Endothelial cell of umbilical vein (primary cell): ENCODE data around the gene SGCG. TPM values are rescaled to one million over a fixed set of nuclear protein-coding genes. Genes with fewer than 3 reads are reported as not detected.

Experiments
- BruUV-seq: library from RNA; stranded (reverse); fragments of 400-500 nt; replicated peaks from 2 replicates; lab custom pipeline; 2021; lab: Mats Ljungman, UMichigan
- CTCF ChIA-PET: fragments of 300-600, 350-600 bp; sonication (Branson Sonifier 250); formaldehyde crosslinking; loops from one replicate; lab custom pipeline; 2021; ENCODE audit warnings: antibody characterized with exemption, inconsistent platforms; lab: Charles Lee
- POLR2A ChIA-PET: fragments of 300-600, 350-600 bp; sonication (Branson Sonifier 250); formaldehyde crosslinking; loops from one replicate; lab custom pipeline; 2021; ENCODE audit warnings: antibody characterized with exemption, inconsistent platforms; lab: Charles Lee
- DNase-seq: peaks from one replicate; pipeline ENCODE4 v3.0.0-alpha.2; 2011; ENCODE audit warnings: low read depth, low spot score
- FAIRE-seq: peaks from 2 replicates; lab custom pipeline; 2011; peaks lifted over from hg19 to GRCh38; lab: Jason Lieb, UNC
- H2AFZ ChIP-seq: 2 replicates; pipeline ENCODE4 v1.6.0; 2012; ENCODE audit warnings: low read depth, low read length, control low read depth, inconsistent platforms
- H3K27ac ChIP-seq: 2 replicates; pipeline ENCODE4 v1.5.1; 2011; ENCODE audit warnings: low read depth, mild to moderate bottlenecking, control low read depth, low read length, moderate library complexity; ENCODE audit not compliant: insufficient read depth
- H3K27me3 ChIP-seq, 2 experiments: 2 replicates each; pipeline versions ENCODE4 v1.6.0 to v1.6.1; 2011; ENCODE audit warnings: low read length in 2 of 2, mixed read lengths in 1 of 2; ENCODE audit not compliant: control insufficient read depth in 2 of 2, insufficient read depth in 2 of 2
- H3K36me3 ChIP-seq, 2 experiments: 2 replicates in 1 of 2; 3 replicates in 1 of 2; pipeline ENCODE4 v1.5.1; 2011; ENCODE audit warnings: low read length in 2 of 2, mild to moderate bottlenecking in 1 of 2, moderate library complexity in 1 of 2; ENCODE audit not compliant: control insufficient read depth in 2 of 2, insufficient read depth in 2 of 2; ENCODE audit errors: extremely low read depth in 1 of 2
- H3K4me1 ChIP-seq: 3 replicates; pipeline ENCODE4 v1.5.1; 2011; ENCODE audit warnings: mild to moderate bottlenecking, low read length; ENCODE audit not compliant: control insufficient read depth, insufficient read depth; ENCODE audit errors: extremely low read depth
- H3K4me2 ChIP-seq: 2 replicates; pipeline ENCODE4 v1.6.1; 2011; ENCODE audit warnings: low read length, control low read depth, mixed read lengths; ENCODE audit not compliant: insufficient read depth
- H3K4me3 ChIP-seq, 3 experiments: fragments of 200-600 bp in 1 of 3; sonication (generic), shearing (Covaris generic) in 1 of 3; replicated peaks in 1 of 3; 2 replicates each; pipeline ENCODE4 v1.5.1; 2011 to 2016; ENCODE audit warnings: control low read depth in 3 of 3, low read length in 3 of 3, mild to moderate bottlenecking in 2 of 3, inconsistent platforms in 1 of 3, low read depth in 1 of 3, moderate library complexity in 1 of 3; ENCODE audit not compliant: insufficient read depth in 1 of 3
- H3K79me2 ChIP-seq: 2 replicates; pipeline ENCODE4 v1.6.0; 2012; ENCODE audit warnings: low read length, inconsistent platforms; ENCODE audit not compliant: control insufficient read depth, insufficient read depth
- H3K9ac ChIP-seq: replicated peaks from 2 replicates; pipeline ENCODE3; 2011; ENCODE audit warnings: low read length, control low read depth; ENCODE audit not compliant: insufficient read depth; ENCODE audit errors: extremely low read depth
- H3K9me1 ChIP-seq: replicated peaks from 3 replicates; pipeline ENCODE4 v1.6.0; 2011; ENCODE audit warnings: mild to moderate bottlenecking, low read length; ENCODE audit not compliant: control insufficient read depth, insufficient read depth; ENCODE audit errors: extremely low read depth
- H3K9me3 ChIP-seq: replicated peaks from 2 replicates; pipeline ENCODE4 v1.5.1; 2012; ENCODE audit warnings: low read length, inconsistent platforms; ENCODE audit not compliant: control insufficient read depth, insufficient read depth
- H4K20me1 ChIP-seq: replicated peaks from 2 replicates; pipeline ENCODE3; 2011; ENCODE audit warnings: mild to moderate bottlenecking, low read length; ENCODE audit not compliant: control insufficient read depth, insufficient read depth; ENCODE audit errors: extremely low read depth
- EZH2 ChIP-seq: IDR thresholded peaks from 2 replicates; pipeline ENCODE4 v1.6.1; 2012; ENCODE audit warnings: borderline replicate concordance, low read depth, mild to moderate bottlenecking, moderate library complexity, low read length, inconsistent platforms; ENCODE audit not compliant: severe bottlenecking
- FOS ChIP-seq: IDR thresholded peaks from 2 replicates; pipeline ENCODE4 v1.6.1; 2011; ENCODE audit warnings: mild to moderate bottlenecking, low read length, moderate library complexity, borderline replicate concordance; ENCODE audit not compliant: insufficient read depth
- GATA2 ChIP-seq: IDR thresholded peaks from 2 replicates; pipeline ENCODE4 v1.7.0; 2011; ENCODE audit warnings: low read depth, mild to moderate bottlenecking, moderate library complexity, mixed read lengths, low read length; ENCODE audit not compliant: insufficient read length, insufficient read depth
- JUN ChIP-seq: IDR thresholded peaks from 2 replicates; pipeline ENCODE4 v1.6.1; 2011; ENCODE audit warnings: borderline replicate concordance, low read depth; ENCODE audit not compliant: insufficient read length, insufficient read depth
- MYC ChIP-seq: IDR thresholded peaks from one replicate; pipeline ENCODE4 v1.6.1; 2011; ENCODE audit warnings: mild to moderate bottlenecking, low read depth, low read length
- POLR2A ChIP-seq: IDR thresholded peaks from 2 replicates; pipeline ENCODE4 v1.6.1; 2012; ENCODE audit warnings: low read depth, mild to moderate bottlenecking, control low read depth, low read length
- POLR2AphosphoS5 ChIP-seq: IDR thresholded peaks from 2 replicates; pipeline ENCODE4 v1.6.1; 2012; ENCODE audit warnings: low read depth, mild to moderate bottlenecking, control low read depth, low read length, moderate library complexity; ENCODE audit not compliant: insufficient read depth
- dilution Hi-C: fragments of 300-500 bp; cut with MboI; formaldehyde crosslinking; loops from one replicate; pipeline ENCODE4 v1.15.0; 2019; ENCODE audit warnings: low sequenced_read_pairs; ENCODE audit not compliant: extremely low pct_ligation_motif_present
- intact Hi-C: fragments of 100-400 bp; cut with micrococcal nuclease; formaldehyde crosslinking; loops from one replicate; pipeline ENCODE4 v1.10.0; 2022
- polyA plus RNA-seq, 4 experiments: library from polyadenylated mRNA; depleted of rRNA in 3 of 4; stranded (reverse) in 3 of 4; unstranded in 1 of 4; fragments of >200 nt; gene quantifications; 2 replicates each; pipeline versions ENCODE4 v1.2.1 to v1.2.3, GENCODE V29; 2011 to 2012; ENCODE audit warnings: missing spikeins in 1 of 4
- total RNA-seq: library from RNA; stranded (reverse); gene quantifications from 2 replicates; pipeline ENCODE4 v1.2.3, GENCODE V29; 2021
- TF ChIP-seq, protein P1 (sequence below), 2 donors: IDR thresholded peaks; 1 replicate in 1 of 2; 2 replicates in 1 of 2; pipeline ENCODE4 v1.5.1; 2011; ENCODE audit warnings: low read length in 2 of 2, mild to moderate bottlenecking in 2 of 2, moderate library complexity in 2 of 2, control low read depth in 1 of 2, inconsistent platforms in 1 of 2, low read depth in 1 of 2; ENCODE audit not compliant: insufficient read depth in 1 of 2; ENCODE audit errors: extremely low read depth in 1 of 2
- TF ChIP-seq, protein P2 (sequence below): IDR thresholded peaks from 2 replicates; pipeline ENCODE4 v1.6.1; 2011; ENCODE audit not compliant: insufficient read depth, insufficient read length

Gene SGCG
- total and polyA plus RNA-seq, 2 donors (not counting 3 experiments of a cell fraction or from before 2014, with no cell fraction given), result 0.22 TPM; not detected in 1

DNA sequence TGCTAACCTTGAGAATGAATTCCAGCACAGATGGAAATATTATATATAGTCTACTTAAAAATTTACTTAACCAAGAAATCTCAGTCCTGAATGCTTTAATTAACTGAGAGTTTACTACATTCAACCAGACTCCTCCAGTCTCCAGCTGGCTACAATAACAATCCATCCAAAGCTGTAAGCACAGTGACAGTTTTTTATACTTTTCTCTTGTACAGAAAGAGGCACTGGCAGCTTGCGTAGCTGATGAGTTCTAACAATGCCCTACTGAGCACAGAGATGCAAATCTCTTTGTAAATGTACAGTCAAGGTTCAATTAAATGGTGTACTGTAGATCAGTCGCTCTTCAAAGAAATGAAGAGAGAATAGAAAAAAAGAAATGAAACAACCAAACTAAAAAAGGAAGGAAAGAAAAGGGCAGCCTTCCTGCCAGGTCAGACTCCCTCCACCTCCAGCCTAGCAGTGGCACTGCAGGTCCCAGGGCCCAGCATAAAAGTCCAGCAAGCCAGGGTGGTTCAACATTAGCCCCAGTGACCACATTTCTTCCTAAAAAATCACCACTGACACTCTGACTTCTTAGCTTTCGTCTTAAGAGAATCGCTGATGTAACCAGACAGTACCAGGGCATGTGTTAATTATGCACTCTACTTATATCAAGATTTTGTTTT is 164.3 kb downstream of the SGCG start:
- Histone ChIP-seq H4K20me1 (peaks cover 4% of the 10 kb centered on the region), H3K79me2 (peaks cover 62% of the 10 kb centered on the region), H3K27ac (no peak overlapping the region), H3K4me3 (no peak overlapping the region), H3K4me2 (no peak overlapping the region), H3K9me1 (no peaks in the 10 kb centered on the region), H3K27me3 (no peaks in the 10 kb centered on the region), H3K4me1 (peaks cover 15% of the 10 kb centered on the region), H3K9me3 (no peaks in the 10 kb centered on the region), H2AFZ (no peak overlapping the region), H3K36me3 (peaks cover 4 to 27% of the 10 kb centered on the region in 2 experiments), H3K9ac (no peak overlapping the region)
- TF ChIP-seq POLR2AphosphoS5 (no peak), GATA2 (no peak), FOS (no peak), POLR2A (no peak), JUN (no peak), MYC (no peak), EZH2 (no peak)
- TF ChIP-seq, protein P1, sequence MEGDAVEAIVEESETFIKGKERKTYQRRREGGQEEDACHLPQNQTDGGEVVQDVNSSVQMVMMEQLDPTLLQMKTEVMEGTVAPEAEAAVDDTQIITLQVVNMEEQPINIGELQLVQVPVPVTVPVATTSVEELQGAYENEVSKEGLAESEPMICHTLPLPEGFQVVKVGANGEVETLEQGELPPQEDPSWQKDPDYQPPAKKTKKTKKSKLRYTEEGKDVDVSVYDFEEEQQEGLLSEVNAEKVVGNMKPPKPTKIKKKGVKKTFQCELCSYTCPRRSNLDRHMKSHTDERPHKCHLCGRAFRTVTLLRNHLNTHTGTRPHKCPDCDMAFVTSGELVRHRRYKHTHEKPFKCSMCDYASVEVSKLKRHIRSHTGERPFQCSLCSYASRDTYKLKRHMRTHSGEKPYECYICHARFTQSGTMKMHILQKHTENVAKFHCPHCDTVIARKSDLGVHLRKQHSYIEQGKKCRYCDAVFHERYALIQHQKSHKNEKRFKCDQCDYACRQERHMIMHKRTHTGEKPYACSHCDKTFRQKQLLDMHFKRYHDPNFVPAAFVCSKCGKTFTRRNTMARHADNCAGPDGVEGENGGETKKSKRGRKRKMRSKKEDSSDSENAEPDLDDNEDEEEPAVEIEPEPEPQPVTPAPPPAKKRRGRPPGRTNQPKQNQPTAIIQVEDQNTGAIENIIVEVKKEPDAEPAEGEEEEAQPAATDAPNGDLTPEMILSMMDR (IDR thresholded peaks at IDR 0.05; ENCODE audit: extremely low read depth in 1 of 2, insufficient read depth in 1 of 2, low read depth in 1 of 2, low read length in 2 of 2), result no peak
- TF ChIP-seq, protein P2, sequence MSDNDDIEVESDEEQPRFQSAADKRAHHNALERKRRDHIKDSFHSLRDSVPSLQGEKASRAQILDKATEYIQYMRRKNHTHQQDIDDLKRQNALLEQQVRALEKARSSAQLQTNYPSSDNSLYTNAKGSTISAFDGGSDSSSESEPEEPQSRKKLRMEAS, result no peak
- intact Hi-C loops, result no loop called here
- POLR2A ChIA-PET, result no interaction called here
- dilution Hi-C loops, result no loop called here
- CTCF ChIA-PET, result interaction anchor here (1.0 kb wide), 1 partner anchor 20 kb away, joined by 4 read pairs; no protein-coding TSS in a partner anchor
- no TSS peak for BruUV-seq
- DNase-seq, result no peak
- FAIRE-seq, result no peak
